ENCODE measurements around the gene OPCML. TPM values are rescaled to one million over a fixed set of nuclear protein-coding genes. Genes with fewer than 3 reads are reported as not detected.

Gene OPCML
- total RNA-seq, 1 experiment from 2014 or later, result not detected

DNA sequence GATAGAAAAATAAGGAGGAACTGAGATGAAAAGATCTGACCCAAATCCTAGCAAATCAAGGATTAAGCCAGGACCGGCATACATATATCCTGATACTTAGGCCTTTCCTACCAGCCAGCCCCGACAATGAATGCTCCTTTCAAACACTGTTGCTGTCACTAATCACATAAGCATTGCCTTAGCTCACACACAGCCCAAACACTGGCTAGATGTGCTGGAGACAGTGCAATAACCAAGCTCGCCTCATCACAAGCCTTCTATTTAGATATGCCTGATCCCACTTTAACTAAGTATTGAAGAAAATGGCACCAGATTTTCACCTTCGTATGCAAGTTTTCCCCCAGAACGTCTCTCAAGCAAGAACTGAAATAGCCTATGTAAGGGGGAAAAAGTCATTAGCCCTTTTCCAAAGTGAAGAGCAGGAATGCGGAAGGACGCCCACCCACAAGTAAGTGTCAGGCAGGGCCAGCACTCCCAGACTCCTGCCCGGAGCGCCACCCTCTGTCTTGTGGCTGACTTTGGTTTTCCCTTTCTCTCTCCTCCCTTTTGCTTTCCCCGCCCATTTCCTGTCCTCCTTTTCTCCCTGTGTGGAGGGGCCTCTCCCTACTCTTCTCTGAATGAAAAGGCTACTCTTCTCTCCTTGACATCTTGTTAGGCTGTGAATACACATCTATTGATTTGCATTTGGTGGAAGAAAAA is 8.9 kb upstream of the OPCML start:
- DNase-seq (ENCODE audit: low read depth, low spot score) (no peak), ATAC-seq (no peak)
- in situ Hi-C loops (cut with HindIII; ENCODE audit: low pct_unique_long_range_greater_than_20kb, low sequenced_read_pairs), result no loop called here
- POLR2A ChIA-PET, result no interaction called here
- intact Hi-C loops (cut with micrococcal nuclease; ENCODE audit: unreplicated experiment), result no loop called here
- 0 out of 2 replicates have a peak, but pooled peaks cover 2% of the 10 kb centered on the region for H3K27me3 ChIP-seq (ENCODE audit: control insufficient read depth, insufficient read depth, low read length)
- TF ChIP-seq SIN3A (IDR thresholded peaks at IDR 0.05; ENCODE audit: borderline replicate concordance, insufficient read depth, low read depth, low read length), result no peak
- TF ChIP-seq, protein P1, sequence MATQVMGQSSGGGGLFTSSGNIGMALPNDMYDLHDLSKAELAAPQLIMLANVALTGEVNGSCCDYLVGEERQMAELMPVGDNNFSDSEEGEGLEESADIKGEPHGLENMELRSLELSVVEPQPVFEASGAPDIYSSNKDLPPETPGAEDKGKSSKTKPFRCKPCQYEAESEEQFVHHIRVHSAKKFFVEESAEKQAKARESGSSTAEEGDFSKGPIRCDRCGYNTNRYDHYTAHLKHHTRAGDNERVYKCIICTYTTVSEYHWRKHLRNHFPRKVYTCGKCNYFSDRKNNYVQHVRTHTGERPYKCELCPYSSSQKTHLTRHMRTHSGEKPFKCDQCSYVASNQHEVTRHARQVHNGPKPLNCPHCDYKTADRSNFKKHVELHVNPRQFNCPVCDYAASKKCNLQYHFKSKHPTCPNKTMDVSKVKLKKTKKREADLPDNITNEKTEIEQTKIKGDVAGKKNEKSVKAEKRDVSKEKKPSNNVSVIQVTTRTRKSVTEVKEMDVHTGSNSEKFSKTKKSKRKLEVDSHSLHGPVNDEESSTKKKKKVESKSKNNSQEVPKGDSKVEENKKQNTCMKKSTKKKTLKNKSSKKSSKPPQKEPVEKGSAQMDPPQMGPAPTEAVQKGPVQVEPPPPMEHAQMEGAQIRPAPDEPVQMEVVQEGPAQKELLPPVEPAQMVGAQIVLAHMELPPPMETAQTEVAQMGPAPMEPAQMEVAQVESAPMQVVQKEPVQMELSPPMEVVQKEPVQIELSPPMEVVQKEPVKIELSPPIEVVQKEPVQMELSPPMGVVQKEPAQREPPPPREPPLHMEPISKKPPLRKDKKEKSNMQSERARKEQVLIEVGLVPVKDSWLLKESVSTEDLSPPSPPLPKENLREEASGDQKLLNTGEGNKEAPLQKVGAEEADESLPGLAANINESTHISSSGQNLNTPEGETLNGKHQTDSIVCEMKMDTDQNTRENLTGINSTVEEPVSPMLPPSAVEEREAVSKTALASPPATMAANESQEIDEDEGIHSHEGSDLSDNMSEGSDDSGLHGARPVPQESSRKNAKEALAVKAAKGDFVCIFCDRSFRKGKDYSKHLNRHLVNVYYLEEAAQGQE (IDR thresholded peaks at IDR 0.05; ENCODE audit: insufficient read depth in 1 of 2, low read depth in 2 of 2, low read length in 1 of 2), result no peak
- no peak for TF ChIP-seq TCF7L2 (IDR thresholded peaks at IDR 0.05; ENCODE audit: low read depth, low read length)
- no peak for TF ChIP-seq POLR2AphosphoS5 (IDR thresholded peaks at IDR 0.05; ENCODE audit: low read depth, low read length)
- TF ChIP-seq, protein P2, sequence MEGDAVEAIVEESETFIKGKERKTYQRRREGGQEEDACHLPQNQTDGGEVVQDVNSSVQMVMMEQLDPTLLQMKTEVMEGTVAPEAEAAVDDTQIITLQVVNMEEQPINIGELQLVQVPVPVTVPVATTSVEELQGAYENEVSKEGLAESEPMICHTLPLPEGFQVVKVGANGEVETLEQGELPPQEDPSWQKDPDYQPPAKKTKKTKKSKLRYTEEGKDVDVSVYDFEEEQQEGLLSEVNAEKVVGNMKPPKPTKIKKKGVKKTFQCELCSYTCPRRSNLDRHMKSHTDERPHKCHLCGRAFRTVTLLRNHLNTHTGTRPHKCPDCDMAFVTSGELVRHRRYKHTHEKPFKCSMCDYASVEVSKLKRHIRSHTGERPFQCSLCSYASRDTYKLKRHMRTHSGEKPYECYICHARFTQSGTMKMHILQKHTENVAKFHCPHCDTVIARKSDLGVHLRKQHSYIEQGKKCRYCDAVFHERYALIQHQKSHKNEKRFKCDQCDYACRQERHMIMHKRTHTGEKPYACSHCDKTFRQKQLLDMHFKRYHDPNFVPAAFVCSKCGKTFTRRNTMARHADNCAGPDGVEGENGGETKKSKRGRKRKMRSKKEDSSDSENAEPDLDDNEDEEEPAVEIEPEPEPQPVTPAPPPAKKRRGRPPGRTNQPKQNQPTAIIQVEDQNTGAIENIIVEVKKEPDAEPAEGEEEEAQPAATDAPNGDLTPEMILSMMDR (IDR thresholded peaks at IDR 0.05), result no peak
- H3K9me3 ChIP-seq (ENCODE audit: control insufficient read depth, insufficient read depth, low read depth, low read length), result no peaks in the 10 kb centered on the region
- H3K4me3 ChIP-seq (ENCODE audit: low read depth in 2 of 2, low read length in 2 of 2), result no peak overlapping the region
- BruUV-seq (replicated peaks), result no TSS peak
- no peaks in the 10 kb centered on the region for H3K36me3 ChIP-seq (ENCODE audit: control insufficient read depth, insufficient read depth, low read length)
- no peaks in the 10 kb centered on the region for H3K4me1 ChIP-seq (ENCODE audit: control insufficient read depth, insufficient read depth, low read length)
- CTCF ChIA-PET, result no interaction called here
- H3K27ac ChIP-seq (ENCODE audit: low read length), result no peak overlapping the region

DNA sequence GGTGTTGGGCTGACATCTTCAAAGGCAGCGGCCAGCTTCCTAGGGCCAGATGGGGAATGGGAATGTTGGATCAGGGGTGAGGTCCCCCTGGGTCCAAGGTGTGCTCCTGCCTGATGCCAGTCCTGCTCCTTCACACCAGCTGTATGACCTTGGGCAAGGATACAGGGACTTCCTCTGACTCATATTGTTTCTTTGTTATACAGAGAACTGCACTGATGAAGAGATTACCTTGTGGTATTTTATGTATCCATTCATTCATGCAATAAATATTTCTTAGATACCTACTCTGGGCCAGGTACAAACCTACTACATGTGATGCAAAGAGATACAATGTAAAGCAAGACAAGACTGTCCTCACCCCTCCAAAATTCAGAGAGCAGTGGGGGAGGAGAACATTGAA is 3.9 kb upstream of the OPCML start:
- no peak for TF ChIP-seq TCF7L2 (IDR thresholded peaks at IDR 0.05; ENCODE audit: low read depth, low read length)
- no peak for TF ChIP-seq POLR2AphosphoS5 (IDR thresholded peaks at IDR 0.05; ENCODE audit: low read depth, low read length)
- TF ChIP-seq, protein P2 (IDR thresholded peaks at IDR 0.05), result no peak
- TF ChIP-seq SIN3A (IDR thresholded peaks at IDR 0.05; ENCODE audit: borderline replicate concordance, insufficient read depth, low read depth, low read length), result no peak
- TF ChIP-seq, protein P1 (IDR thresholded peaks at IDR 0.05; ENCODE audit: insufficient read depth in 1 of 2, low read depth in 2 of 2, low read length in 1 of 2), result no peak
- Histone ChIP-seq H3K36me3 (ENCODE audit: control insufficient read depth, insufficient read depth, low read length) (no peaks in the 10 kb centered on the region), H3K4me1 (ENCODE audit: control insufficient read depth, insufficient read depth, low read length) (no peaks in the 10 kb centered on the region), H3K4me3 (ENCODE audit: low read depth in 2 of 2, low read length in 2 of 2) (no peak overlapping the region), H3K27ac (ENCODE audit: low read length) (no peak overlapping the region), H3K9me3 (ENCODE audit: control insufficient read depth, insufficient read depth, low read depth, low read length) (no peaks in the 10 kb centered on the region), H3K27me3 (ENCODE audit: control insufficient read depth, insufficient read depth, low read length) (peaks cover 17% of the 10 kb centered on the region; the same call in 1 of the 2 replicates)
- ChIA-PET POLR2A (no interaction called here), CTCF (no interaction called here)
- ATAC-seq (no peak), DNase-seq (ENCODE audit: low read depth, low spot score) (no peak)
- intact Hi-C loops (cut with micrococcal nuclease; ENCODE audit: unreplicated experiment) (no loop called here), in situ Hi-C loops (cut with HindIII; ENCODE audit: low pct_unique_long_range_greater_than_20kb, low sequenced_read_pairs) (no loop called here)
- no TSS peak for BruUV-seq (replicated peaks)
